H9 (cell line): ENCODE data around the gene LRRN4CL. TPM values are rescaled to one million over a fixed set of nuclear protein-coding genes. Genes with fewer than 3 reads are reported as not detected.

Experiments
- DNase-seq: peaks from one replicate; pipeline ENCODE4 v3.0.0-alpha.2; 2017
- H2AFZ ChIP-seq: one replicate; pipeline ENCODE4 v1.6.1; 2013; ENCODE audit warnings: mild to moderate bottlenecking, low read length, control low read depth, moderate library complexity
- H2AK5ac ChIP-seq: 2 replicates; pipeline ENCODE4 v1.6.1; 2013; ENCODE audit warnings: low read length, control low read depth, mixed read lengths; ENCODE audit not compliant: insufficient read length
- H2BK120ac ChIP-seq: one replicate; pipeline ENCODE4 v1.6.1; 2013; ENCODE audit warnings: low read depth, mild to moderate bottlenecking, low read length, control low read depth, inconsistent platforms; ENCODE audit not compliant: poor library complexity, severe bottlenecking
- H2BK12ac ChIP-seq: 2 replicates; pipeline ENCODE4 v1.6.1; 2013; ENCODE audit warnings: low read length, control low read depth, mixed read lengths, low read depth; ENCODE audit not compliant: insufficient read length
- H2BK15ac ChIP-seq: 2 replicates; pipeline ENCODE4 v1.6.1; 2013; ENCODE audit warnings: low read depth, low read length, control low read depth
- H2BK20ac ChIP-seq: one replicate; pipeline ENCODE4 v1.6.1; 2013; ENCODE audit warnings: low read depth, mild to moderate bottlenecking, low read length, control low read depth, inconsistent platforms; ENCODE audit not compliant: poor library complexity, severe bottlenecking
- H2BK5ac ChIP-seq: 2 replicates; pipeline ENCODE4 v1.6.1; 2013; ENCODE audit warnings: low read length, control low read depth, mixed read lengths; ENCODE audit not compliant: insufficient read length
- H3K14ac ChIP-seq: 2 replicates; pipeline ENCODE4 v1.6.1; 2013; ENCODE audit warnings: low read length, control low read depth; ENCODE audit not compliant: insufficient read depth
- H3K18ac ChIP-seq: 2 replicates; pipeline ENCODE4 v1.6.1; 2013; ENCODE audit warnings: low read depth, mild to moderate bottlenecking, mixed read lengths, low read length, control low read depth; ENCODE audit not compliant: insufficient read length
- H3K23ac ChIP-seq: 2 replicates; pipeline ENCODE4 v1.6.1; 2013; ENCODE audit warnings: low read length, control low read depth, mixed read lengths, low read depth; ENCODE audit not compliant: insufficient read length
- H3K23me2 ChIP-seq: 2 replicates; pipeline ENCODE4 v1.6.1; 2013; ENCODE audit warnings: low read depth, mild to moderate bottlenecking, mixed read lengths, low read length, control low read depth; ENCODE audit not compliant: insufficient read length, poor library complexity, severe bottlenecking
- H3K27ac ChIP-seq: 2 replicates; pipeline ENCODE4 v1.5.1; 2013; ENCODE audit warnings: low read length, control low read depth, mixed read lengths, low read depth; ENCODE audit not compliant: insufficient read length
- H3K27me3 ChIP-seq: 2 replicates; pipeline ENCODE4 v1.6.1; 2013; ENCODE audit warnings: low read length, control low read depth, inconsistent platforms; ENCODE audit not compliant: insufficient read depth
- H3K4ac ChIP-seq: 2 replicates; pipeline ENCODE4 v1.6.1; 2013; ENCODE audit warnings: low read depth, mild to moderate bottlenecking, control low read depth, inconsistent platforms, low read length, moderate library complexity
- H3K4me1 ChIP-seq: 2 replicates; pipeline ENCODE4 v1.6.1; 2013; ENCODE audit warnings: low read length, control low read depth, inconsistent platforms; ENCODE audit not compliant: insufficient read depth
- H3K4me2 ChIP-seq: 2 replicates; pipeline ENCODE4 v1.6.1; 2013; ENCODE audit warnings: low read length, control low read depth, mixed read lengths; ENCODE audit not compliant: insufficient read length, insufficient read depth
- H3K56ac ChIP-seq: 2 replicates; pipeline ENCODE4 v1.6.1; 2013; ENCODE audit warnings: low read depth, mild to moderate bottlenecking, mixed read lengths, low read length, control low read depth; ENCODE audit not compliant: insufficient read length
- H3K79me1 ChIP-seq: 2 replicates; pipeline ENCODE4 v1.6.1; 2013; ENCODE audit warnings: low read depth, mild to moderate bottlenecking, moderate library complexity, low read length, control low read depth, inconsistent platforms; ENCODE audit not compliant: insufficient read depth, poor library complexity, severe bottlenecking
- H3K79me2 ChIP-seq: 2 replicates; pipeline ENCODE4 v1.6.1; 2013; ENCODE audit warnings: low read length, control low read depth, inconsistent platforms; ENCODE audit not compliant: insufficient read depth
- H3K9ac ChIP-seq: 2 replicates; pipeline ENCODE4 v1.6.1; 2013; ENCODE audit warnings: low read length, control low read depth, mixed read lengths; ENCODE audit not compliant: insufficient read length; ENCODE audit errors: extremely low read depth
- H3K9me3 ChIP-seq: one replicate; pipeline ENCODE4 v1.6.1; 2013; ENCODE audit warnings: low read depth, low read length, inconsistent platforms; ENCODE audit not compliant: control insufficient read depth
- H3T11ph ChIP-seq: one replicate; pipeline ENCODE4 v1.6.1; 2013; ENCODE audit warnings: mild to moderate bottlenecking, low read length, control low read depth, inconsistent platforms
- H4K20me1 ChIP-seq: one replicate; pipeline ENCODE4 v1.6.1; 2013; ENCODE audit not compliant: control insufficient read depth, insufficient read length, insufficient read depth
- H4K5ac ChIP-seq: 2 replicates; pipeline ENCODE4 v1.6.1; 2013; ENCODE audit warnings: low read depth, mild to moderate bottlenecking, mixed read lengths, low read length, control low read depth; ENCODE audit not compliant: insufficient read length
- H4K8ac ChIP-seq: replicated peaks from 2 replicates; pipeline ENCODE4 v1.6.1; 2013; ENCODE audit warnings: low read length, control low read depth, mixed read lengths, low read depth; ENCODE audit not compliant: insufficient read length
- H4K91ac ChIP-seq: 2 replicates; pipeline ENCODE4 v1.6.1; 2013; ENCODE audit warnings: low read depth, mild to moderate bottlenecking, moderate library complexity, mixed read lengths, low read length, control low read depth; ENCODE audit not compliant: insufficient read length
- H3K27ac Mint-ChIP-seq, 3 experiments: 2 replicates in 2 of 3; 3 replicates in 1 of 3; pipeline ENCODE4 v1.8.0; 2020 to 2021; ENCODE audit warnings: mixed read lengths in 3 of 3, mild to moderate bottlenecking in 1 of 3, moderate library complexity in 1 of 3
- H3K27me3 Mint-ChIP-seq: 2 replicates; pipeline ENCODE4 v1.8.0; 2021; ENCODE audit warnings: low read depth, mild to moderate bottlenecking, moderate library complexity, mixed read lengths
- H3K36me3 Mint-ChIP-seq, 3 experiments: 2 replicates in 2 of 3; 3 replicates in 1 of 3; pipeline ENCODE4 v1.8.0; 2020 to 2021; ENCODE audit warnings: low read depth in 3 of 3, mixed read lengths in 3 of 3; ENCODE audit not compliant: insufficient read depth in 1 of 3
- H3K4me1 Mint-ChIP-seq, 2 experiments: 2 replicates each; pipeline ENCODE4 v1.8.0; 2020; ENCODE audit warnings: mixed read lengths in 2 of 2
- H3K4me3 Mint-ChIP-seq, 2 experiments: 2 replicates in 1 of 2; 3 replicates in 1 of 2; pipeline ENCODE4 v1.8.0; 2020 to 2021; ENCODE audit warnings: mild to moderate bottlenecking in 2 of 2, mixed read lengths in 2 of 2, moderate library complexity in 1 of 2
- H3K9me3 Mint-ChIP-seq, 2 experiments: 2 replicates in 1 of 2; 3 replicates in 1 of 2; pipeline ENCODE4 v1.8.0; 2020; ENCODE audit warnings: mild to moderate bottlenecking in 2 of 2, mixed read lengths in 2 of 2, moderate library complexity in 1 of 2
- WGBS: extraction: QIAGEN DNeasy Blood & Tissue Kit; methylation state at CpG from one replicate; pipeline ENCODE4 v1.1.7; 2013; ENCODE audit warnings: missing lambda C conversion rate, low lambda C conversion rate, mixed read lengths; ENCODE audit not compliant: insufficient read length; ENCODE audit errors: extremely low coverage; 5-methylcytosine and 5-hydroxymethylcytosine counted together
- total RNA-seq: library from RNA; stranded (reverse); gene quantifications from 2 replicates; pipeline ENCODE4 v1.2.1, GENCODE V29; 2021
- TF ChIP-seq, protein P1 (sequence below): fragments of 200-600 bp; sonication (generic); conservative IDR thresholded peaks from 3 replicates; pipeline ENCODE4 v1.8.0; 2021; ENCODE audit warnings: antibody characterized with exemption, mild to moderate bottlenecking

The LRRN4CL gene
- total RNA-seq, 1 experiment from 2014 or later, result 0.59 TPM

GRCh38 chr11:62716816-62717215 is 27.5 kb upstream of the LRRN4CL start:
- no peak overlapping the region for H2BK15ac ChIP-seq
- H3K27me3 ChIP-seq, result no peaks in the 10 kb centered on the region
- Mint-ChIP-seq H3K4me1 (peaks cover 8 to 33% of the 10 kb centered on the region in 2 experiments; a peak in 3 of 4 replicates), H3K27me3 (no peaks in the 10 kb centered on the region), H3K9me3 (no peaks in the 10 kb centered on the region), H3K27ac (peak overlapping the region in 2 of 3 experiments; percentile 21; a peak in 3 of 7 replicates), H3K4me3 (no peak overlapping the region), H3K36me3 (peaks cover 61 to 96% (median 94%) of the 10 kb centered on the region in 3 experiments)
- H3K14ac ChIP-seq, result no peak overlapping the region
- no peaks in the 10 kb centered on the region for H3K9me3 ChIP-seq
- H4K5ac ChIP-seq, result no peak overlapping the region
- H4K91ac ChIP-seq, result no peak overlapping the region
- no peak overlapping the region for H3K23ac ChIP-seq
- H2BK20ac ChIP-seq, result no peak overlapping the region
- TF ChIP-seq, protein P1, sequence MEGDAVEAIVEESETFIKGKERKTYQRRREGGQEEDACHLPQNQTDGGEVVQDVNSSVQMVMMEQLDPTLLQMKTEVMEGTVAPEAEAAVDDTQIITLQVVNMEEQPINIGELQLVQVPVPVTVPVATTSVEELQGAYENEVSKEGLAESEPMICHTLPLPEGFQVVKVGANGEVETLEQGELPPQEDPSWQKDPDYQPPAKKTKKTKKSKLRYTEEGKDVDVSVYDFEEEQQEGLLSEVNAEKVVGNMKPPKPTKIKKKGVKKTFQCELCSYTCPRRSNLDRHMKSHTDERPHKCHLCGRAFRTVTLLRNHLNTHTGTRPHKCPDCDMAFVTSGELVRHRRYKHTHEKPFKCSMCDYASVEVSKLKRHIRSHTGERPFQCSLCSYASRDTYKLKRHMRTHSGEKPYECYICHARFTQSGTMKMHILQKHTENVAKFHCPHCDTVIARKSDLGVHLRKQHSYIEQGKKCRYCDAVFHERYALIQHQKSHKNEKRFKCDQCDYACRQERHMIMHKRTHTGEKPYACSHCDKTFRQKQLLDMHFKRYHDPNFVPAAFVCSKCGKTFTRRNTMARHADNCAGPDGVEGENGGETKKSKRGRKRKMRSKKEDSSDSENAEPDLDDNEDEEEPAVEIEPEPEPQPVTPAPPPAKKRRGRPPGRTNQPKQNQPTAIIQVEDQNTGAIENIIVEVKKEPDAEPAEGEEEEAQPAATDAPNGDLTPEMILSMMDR, result no peak
- H3K4me1 ChIP-seq, result no peaks in the 10 kb centered on the region
- no peaks in the 10 kb centered on the region for H3K23me2 ChIP-seq
- H2AFZ ChIP-seq, result no peak overlapping the region
- no CpG with 5 or more reads among the region's 11 CpGs for WGBS
- no peak overlapping the region for H2BK120ac ChIP-seq
- no peak overlapping the region for H3K9ac ChIP-seq
- H2BK12ac ChIP-seq, result no peak overlapping the region
- no peak overlapping the region for H4K8ac ChIP-seq
- DNase-seq, result no peak
- no peak overlapping the region for H2AK5ac ChIP-seq
- H3K56ac ChIP-seq, result no peak overlapping the region
- no peak overlapping the region for H3K27ac ChIP-seq
- no peak overlapping the region for H3K18ac ChIP-seq
- peaks cover 2% of the 10 kb centered on the region for H3K79me1 ChIP-seq
- no peak overlapping the region for H3T11ph ChIP-seq
- H2BK5ac ChIP-seq, result no peak overlapping the region
- no peaks in the 10 kb centered on the region for H3K79me2 ChIP-seq
- no peak overlapping the region for H3K4ac ChIP-seq
- H4K20me1 ChIP-seq, result no peaks in the 10 kb centered on the region
- H3K4me2 ChIP-seq, result no peak overlapping the region
